Thoracic aorta (tissue), 2 donors: ENCODE data around the gene F8A1. TPM values are rescaled to one million over a fixed set of nuclear protein-coding genes. Genes with fewer than 3 reads are reported as not detected.
"Not testable (repeated sequence)": the region's sequence is repeated elsewhere in the genome, so short reads cannot be mapped to it uniquely, and the experiment has no call there.

Experiments used
- ATAC-seq: fragments of 150-250 bp; one replicate; pipeline ENCODE4 v1.8.0; 2017; ENCODE audit warnings: low read depth; ENCODE audit not compliant: insufficient number of reproducible peaks, low FRiP score
- DNase-seq: peaks from one replicate; pipeline ENCODE4 v3.0.0-alpha.2; 2020; ENCODE audit warnings: low spot score
- H3K27ac ChIP-seq, 2 donors: fragments of 200-600 bp; sonication (generic); 1 replicate in 1 of 2; 2 replicates in 1 of 2; pipeline ENCODE4 v1.5.1; 2016; ENCODE audit warnings: mild to moderate bottlenecking in 2 of 2, moderate library complexity in 2 of 2
- H3K27me3 ChIP-seq: fragments of 200-600 bp; sonication (generic); replicated peaks from 2 replicates; pipeline ENCODE4 v1.6.0; 2016; ENCODE audit warnings: mild to moderate bottlenecking; ENCODE audit not compliant: insufficient read depth
- H3K36me3 ChIP-seq: fragments of 200-600 bp; sonication (generic); one replicate; pipeline ENCODE4 v1.5.1; 2016
- H3K4me1 ChIP-seq, 2 donors: fragments of 200-600 bp; sonication (generic); 1 replicate in 1 of 2; 2 replicates in 1 of 2; pipeline versions ENCODE4 v1.5.1 to v1.6.0; 2016; ENCODE audit warnings: low read depth in 2 of 2, mild to moderate bottlenecking in 1 of 2; ENCODE audit not compliant: control insufficient read depth in 1 of 2
- H3K4me3 ChIP-seq: fragments of 200-600 bp; sonication (generic); 2 replicates; pipeline ENCODE4 v1.5.1; 2016; ENCODE audit warnings: mild to moderate bottlenecking
- H3K9me3 ChIP-seq: fragments of 200-600 bp; sonication (generic); 2 replicates; pipeline ENCODE4 v1.5.1; 2016
- total RNA-seq, 2 donors: library from RNA; depleted of rRNA; stranded (reverse); fragments of >200 nt; gene quantifications; one replicate each; pipeline versions ENCODE4 v1.1.0 to v1.2.3, GENCODE V29; 2016
- TF ChIP-seq, protein P1 (sequence below): fragments of 200-600 bp; sonication (generic); IDR thresholded peaks from one replicate; pipeline ENCODE4 v1.5.1; 2019; ENCODE audit warnings: antibody characterized with exemption

Gene F8A1
- total RNA-seq, 2 donors from 2014 or later: 2.2 to 8.3 TPM

DNA sequence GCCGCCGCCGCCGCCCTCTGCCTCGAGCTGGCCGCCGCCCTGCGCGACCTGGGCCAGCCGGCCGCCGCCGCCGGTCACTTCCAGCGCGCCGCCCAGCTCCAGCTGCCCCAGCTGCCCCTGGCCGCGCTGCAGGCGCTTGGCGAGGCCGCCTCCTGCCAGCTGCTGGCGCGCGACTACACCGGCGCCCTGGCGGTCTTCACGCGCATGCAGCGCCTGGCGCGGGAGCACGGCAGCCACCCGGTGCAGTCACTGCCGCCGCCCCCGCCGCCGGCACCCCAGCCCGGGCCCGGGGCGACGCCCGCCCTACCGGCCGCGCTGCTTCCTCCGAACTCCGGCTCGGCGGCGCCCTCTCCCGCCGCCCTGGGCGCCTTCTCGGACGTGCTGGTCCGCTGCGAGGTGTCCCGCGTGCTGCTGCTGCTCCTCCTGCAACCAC lies 650 bp downstream of the F8A1 start:
- DNase-seq, H3K4me3 ChIP-seq, H3K27ac ChIP-seq, H3K27me3 ChIP-seq, H3K9me3 ChIP-seq, H3K36me3 ChIP-seq, H3K4me1 ChIP-seq: not testable (repeated sequence)
- ATAC-seq: peak; percentile 17

DNA sequence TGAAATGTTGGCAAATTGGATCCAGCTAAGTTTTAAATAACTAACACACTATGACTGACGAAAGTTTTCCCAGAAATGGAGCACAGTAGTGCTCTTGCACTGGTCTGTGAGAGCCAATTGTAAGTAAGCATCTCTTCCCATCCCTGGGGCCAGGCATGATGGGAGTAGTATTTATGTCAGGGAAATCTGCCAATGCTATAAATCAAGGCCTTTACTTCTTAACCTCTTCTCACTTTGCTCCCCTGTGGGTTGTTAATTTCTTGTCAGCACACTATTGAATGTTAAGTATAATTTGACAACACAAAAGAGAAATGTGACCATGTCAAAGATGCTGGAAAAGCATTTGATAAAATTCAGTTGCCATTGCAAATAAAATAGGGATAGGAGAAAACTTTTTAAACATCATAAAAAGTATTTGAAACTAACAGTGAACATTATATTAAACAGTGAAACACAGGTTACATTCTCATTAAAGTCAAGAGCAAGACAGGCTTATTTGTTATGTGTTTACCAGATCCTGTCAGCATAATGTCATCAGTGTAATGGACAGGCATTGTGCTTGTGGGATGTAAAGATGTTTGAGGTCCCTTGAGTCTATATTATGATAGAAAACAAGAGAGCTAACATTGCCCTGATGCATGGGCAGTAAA lies 5.0 kb downstream of the F8A1 start:
- ATAC-seq (no peak), DNase-seq (no peak)
- Histone ChIP-seq H3K4me3 (no peak overlapping the region), H3K4me1 (no peaks in the 10 kb centered on the region), H3K27me3 (no peaks in the 10 kb centered on the region), H3K36me3 (no peaks in the 10 kb centered on the region), H3K27ac (no peak overlapping the region), H3K9me3 (no peaks in the 10 kb centered on the region)
- TF ChIP-seq, protein P1, sequence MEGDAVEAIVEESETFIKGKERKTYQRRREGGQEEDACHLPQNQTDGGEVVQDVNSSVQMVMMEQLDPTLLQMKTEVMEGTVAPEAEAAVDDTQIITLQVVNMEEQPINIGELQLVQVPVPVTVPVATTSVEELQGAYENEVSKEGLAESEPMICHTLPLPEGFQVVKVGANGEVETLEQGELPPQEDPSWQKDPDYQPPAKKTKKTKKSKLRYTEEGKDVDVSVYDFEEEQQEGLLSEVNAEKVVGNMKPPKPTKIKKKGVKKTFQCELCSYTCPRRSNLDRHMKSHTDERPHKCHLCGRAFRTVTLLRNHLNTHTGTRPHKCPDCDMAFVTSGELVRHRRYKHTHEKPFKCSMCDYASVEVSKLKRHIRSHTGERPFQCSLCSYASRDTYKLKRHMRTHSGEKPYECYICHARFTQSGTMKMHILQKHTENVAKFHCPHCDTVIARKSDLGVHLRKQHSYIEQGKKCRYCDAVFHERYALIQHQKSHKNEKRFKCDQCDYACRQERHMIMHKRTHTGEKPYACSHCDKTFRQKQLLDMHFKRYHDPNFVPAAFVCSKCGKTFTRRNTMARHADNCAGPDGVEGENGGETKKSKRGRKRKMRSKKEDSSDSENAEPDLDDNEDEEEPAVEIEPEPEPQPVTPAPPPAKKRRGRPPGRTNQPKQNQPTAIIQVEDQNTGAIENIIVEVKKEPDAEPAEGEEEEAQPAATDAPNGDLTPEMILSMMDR: no peak

DNA sequence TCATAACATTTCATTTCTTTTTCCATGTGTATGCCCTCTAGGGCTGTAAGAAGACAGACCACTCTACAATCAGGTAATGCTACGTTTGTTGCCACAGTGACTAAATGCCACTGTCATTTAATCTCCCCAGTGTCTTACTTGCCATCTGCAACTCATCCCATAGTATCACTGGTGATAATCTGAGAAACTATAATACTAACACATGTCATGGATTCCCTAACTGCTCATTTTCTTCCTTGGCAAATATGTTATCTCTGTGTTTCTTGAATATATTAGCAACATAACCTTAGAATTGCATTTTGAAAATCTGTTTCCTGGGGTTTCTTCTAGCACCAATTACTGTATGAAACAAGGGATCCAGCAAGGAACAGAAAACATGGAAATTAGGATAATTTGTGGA lies 6.1 kb downstream of the F8A1 start:
- TF ChIP-seq, protein P1: no peak
- DNase-seq (no peak), ATAC-seq (no peak)
- H3K27me3 ChIP-seq: no peaks in the 10 kb centered on the region
- H3K4me1 ChIP-seq: no peaks in the 10 kb centered on the region
- H3K9me3 ChIP-seq: no peaks in the 10 kb centered on the region
- H3K36me3 ChIP-seq: no peaks in the 10 kb centered on the region
- H3K27ac ChIP-seq: no peak overlapping the region
- no peak overlapping the region for H3K4me3 ChIP-seq

DNA sequence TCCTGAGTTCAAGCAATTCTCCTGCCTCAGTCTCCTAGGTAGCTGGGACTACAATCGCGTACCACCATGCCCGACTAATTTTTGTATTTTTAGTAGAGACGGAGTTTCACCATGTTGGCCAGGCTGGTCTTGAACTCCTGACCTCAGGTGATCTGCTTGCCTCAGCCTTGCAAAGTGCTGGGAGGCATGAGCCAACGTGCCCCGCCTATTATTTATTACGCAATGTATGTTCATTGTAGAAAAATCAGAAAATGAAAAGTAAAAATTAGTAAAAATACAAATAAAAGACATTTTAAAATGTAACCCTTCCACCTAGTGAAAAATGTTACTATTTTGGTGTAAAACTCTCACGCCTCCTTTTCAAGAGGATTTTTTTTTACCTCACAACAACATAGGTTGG lies 14.2 kb downstream of the F8A1 start:
- TF ChIP-seq, protein P1: no peak
- DNase-seq (no peak), ATAC-seq (no peak)
- Histone ChIP-seq H3K4me1 (no peaks in the 10 kb centered on the region), H3K4me3 (no peak overlapping the region), H3K9me3 (no peaks in the 10 kb centered on the region), H3K27me3 (no peaks in the 10 kb centered on the region), H3K27ac (no peak overlapping the region), H3K36me3 (no peaks in the 10 kb centered on the region)

DNA sequence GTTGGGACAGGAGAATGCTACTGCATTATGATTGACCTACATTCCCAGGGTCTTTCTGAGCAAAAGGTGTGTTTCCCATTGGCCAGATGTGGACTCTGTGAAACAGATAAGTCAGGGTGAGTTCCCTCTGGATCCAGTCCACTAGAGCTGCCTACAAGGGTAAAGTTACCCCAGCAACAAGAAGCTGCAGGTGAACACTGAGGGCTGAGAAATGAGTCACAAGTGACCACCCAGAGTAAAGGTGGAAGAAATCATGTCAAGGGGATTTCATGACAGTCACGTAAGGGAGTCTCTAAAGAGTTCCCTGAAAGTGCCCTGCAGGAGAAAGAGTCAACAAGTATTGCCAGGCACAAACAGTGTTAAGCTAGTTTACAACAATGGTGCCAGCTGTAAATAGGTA lies 16.3 kb downstream of the F8A1 start:
- TF ChIP-seq, protein P1: no peak
- H3K27me3 ChIP-seq: no peaks in the 10 kb centered on the region
- ATAC-seq: no peak

DNA sequence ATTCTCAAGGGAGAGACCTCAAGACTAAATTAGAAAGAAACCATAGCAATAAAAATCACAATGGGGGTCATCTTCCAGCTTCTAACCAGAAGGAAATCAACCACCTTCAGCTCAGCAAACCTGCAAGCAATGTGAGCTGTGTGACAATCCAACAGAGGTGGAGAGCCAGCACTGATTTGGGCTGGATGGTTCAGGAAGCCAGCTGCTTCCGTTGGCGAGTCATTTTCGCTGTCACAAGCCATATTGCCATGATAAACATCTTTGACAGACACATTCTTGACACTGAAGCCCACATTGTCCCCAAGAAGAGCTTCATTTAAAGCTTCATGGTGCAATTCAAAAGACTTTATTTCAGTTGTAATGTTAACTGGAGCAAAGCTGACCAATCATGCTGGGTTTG lies 22.7 kb downstream of the F8A1 start:
- no peak overlapping the region for H3K27ac ChIP-seq
- H3K4me1 ChIP-seq: no peaks in the 10 kb centered on the region
- no peaks in the 10 kb centered on the region for H3K36me3 ChIP-seq
- DNase-seq (no peak), ATAC-seq (no peak)
- H3K9me3 ChIP-seq: no peaks in the 10 kb centered on the region
- H3K4me3 ChIP-seq: no peak overlapping the region
- H3K27me3 ChIP-seq: no peaks in the 10 kb centered on the region
- TF ChIP-seq, protein P1: no peak

More for the DNA sequence above, 16.3 kb downstream of the F8A1 start:
- no peaks in the 10 kb centered on the region for H3K4me1 ChIP-seq
- no peak for DNase-seq
- H3K4me3 ChIP-seq: no peak overlapping the region
- H3K36me3 ChIP-seq: no peaks in the 10 kb centered on the region
- H3K9me3 ChIP-seq: no peaks in the 10 kb centered on the region
- H3K27ac ChIP-seq: no peak overlapping the region

DNA sequence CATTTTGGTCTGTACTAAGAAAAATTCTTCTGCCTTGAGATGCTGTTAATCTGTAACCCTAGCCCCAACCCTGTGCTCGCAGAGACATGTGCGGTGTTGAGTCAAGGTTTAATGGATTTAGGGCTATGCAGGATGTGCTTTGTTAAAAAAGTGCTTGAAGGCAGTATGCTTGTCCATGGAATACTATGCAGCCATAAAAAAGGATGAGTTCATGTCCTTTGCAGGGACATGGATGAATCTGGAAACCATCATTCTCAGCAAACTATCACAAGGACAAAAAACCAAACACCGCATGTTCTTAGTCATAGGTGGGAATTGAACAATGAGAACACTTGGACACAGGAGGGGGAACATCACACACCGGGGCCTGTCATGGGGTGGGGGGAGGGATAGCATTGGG lies 23.9 kb downstream of the F8A1 start:
- H3K27ac ChIP-seq, H3K36me3 ChIP-seq, H3K4me3 ChIP-seq, H3K9me3 ChIP-seq, DNase-seq, H3K27me3 ChIP-seq, ATAC-seq, H3K4me1 ChIP-seq: not testable (repeated sequence)

DNA sequence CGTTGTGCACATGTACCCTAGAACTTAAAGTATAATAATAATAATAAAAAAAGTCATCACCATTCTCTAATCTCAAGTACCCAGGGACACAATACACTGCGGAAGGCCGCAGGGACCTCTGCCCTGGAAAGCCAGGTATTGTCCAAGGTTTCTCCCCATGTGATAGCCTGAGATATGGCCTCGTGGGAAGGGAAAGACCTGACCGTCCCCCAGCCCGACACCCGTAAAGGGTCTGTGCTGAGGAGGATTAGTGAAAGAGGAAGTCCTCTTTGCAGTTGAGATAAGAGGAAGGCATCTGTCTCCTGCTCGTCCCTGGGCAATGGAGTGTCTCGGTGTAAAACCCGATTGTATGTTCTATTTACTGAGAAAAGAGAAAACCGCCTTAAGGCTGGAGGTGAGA lies 24.4 kb downstream of the F8A1 start:
- not testable (repeated sequence) for H3K27ac ChIP-seq, H3K27me3 ChIP-seq, H3K4me3 ChIP-seq, H3K9me3 ChIP-seq, DNase-seq, H3K36me3 ChIP-seq, ATAC-seq, H3K4me1 ChIP-seq
